AG09309 (cell line): ENCODE measurements around the gene EIF6.

Experiments used
- DNase-seq: peaks from one replicate; pipeline ENCODE4 v3.0.0-alpha.2; 2010; ENCODE audit warnings: low read depth
- H3K4me3 ChIP-seq: 2 replicates; pipeline ENCODE4 v1.5.1; 2011; ENCODE audit warnings: mild to moderate bottlenecking, low read depth, low read length, moderate library complexity; ENCODE audit not compliant: control insufficient read depth
- CTCF ChIP-seq: IDR thresholded peaks from 2 replicates; pipeline ENCODE4 v1.5.1; 2011; ENCODE audit warnings: mild to moderate bottlenecking, low read depth, low read length, inconsistent platforms; ENCODE audit not compliant: insufficient read depth, control insufficient read depth; ENCODE audit errors: missing control alignments

Gene EIF6

GRCh38 chr20:35290186-35290886 is 5.8 kb upstream of the EIF6 start:
- no peak for TF ChIP-seq CTCF
- H3K4me3 ChIP-seq, result no peak overlapping the region
- no peak for DNase-seq

- DNase-seq, result no peak
- TF ChIP-seq CTCF, result no peak
- H3K4me3 ChIP-seq, result no peak overlapping the region
Observed at GRCh38 chr20:35288325-35289060, 3.9 kb upstream of the EIF6 start.

- no peak for DNase-seq
- H3K4me3 ChIP-seq, result no peak overlapping the region
- TF ChIP-seq CTCF, result no peak
Observed at GRCh38 chr20:35287509-35288324, 3.1 kb upstream of the EIF6 start.

GRCh38 chr20:35286899-35287508 is 2.4 kb upstream of the EIF6 start:
- no peak overlapping the region for H3K4me3 ChIP-seq
- no peak for TF ChIP-seq CTCF
- DNase-seq, result no peak

- TF ChIP-seq CTCF, result no peak
- no peak for DNase-seq
- H3K4me3 ChIP-seq, result no peak overlapping the region
Observed at GRCh38 chr20:35286077-35286898, 1.7 kb upstream of the EIF6 start.

GRCh38 chr20:35285806-35286076 is 1.2 kb upstream of the EIF6 start:
- no peak for DNase-seq
- no peak overlapping the region for H3K4me3 ChIP-seq
- no peak for TF ChIP-seq CTCF
